PFSK-1 (cell line): ENCODE results near the gene ZFP1.

Experiments
- FOXP2 ChIP-seq: optimal IDR thresholded peaks from 2 replicates; pipeline ENCODE3; 2011; ENCODE audit warnings: borderline replicate concordance, control low read depth, inconsistent platforms; ENCODE audit not compliant: insufficient read depth; ENCODE audit errors: extremely low read length, extremely low read depth
- POLR2AphosphoS5 ChIP-seq: IDR thresholded peaks from 2 replicates; pipeline ENCODE4 v1.6.1; 2012; ENCODE audit warnings: low read depth, mild to moderate bottlenecking, control low read depth, low read length, moderate library complexity
- SIN3A ChIP-seq: IDR thresholded peaks from 2 replicates; pipeline ENCODE4 v1.6.1; 2012; ENCODE audit warnings: mild to moderate bottlenecking, low read length, moderate library complexity, borderline replicate concordance; ENCODE audit not compliant: insufficient read depth
- TAF1 ChIP-seq: IDR thresholded peaks from 2 replicates; pipeline ENCODE4 v1.6.1; 2012; ENCODE audit warnings: low read length, control low read depth, borderline replicate concordance; ENCODE audit not compliant: insufficient read depth
- TF ChIP-seq, protein P1 (sequence below), 2 experiments: IDR thresholded peaks; 2 replicates each; pipeline versions ENCODE4 v1.6.1 to v1.8.0; 2011 to 2012; ENCODE audit warnings: low read depth in 2 of 2, low read length in 2 of 2, control low read depth in 1 of 2, inconsistent platforms in 1 of 2, mild to moderate bottlenecking in 1 of 2, moderate library complexity in 1 of 2; ENCODE audit not compliant: insufficient read depth in 1 of 2

Gene ZFP1

DNA sequence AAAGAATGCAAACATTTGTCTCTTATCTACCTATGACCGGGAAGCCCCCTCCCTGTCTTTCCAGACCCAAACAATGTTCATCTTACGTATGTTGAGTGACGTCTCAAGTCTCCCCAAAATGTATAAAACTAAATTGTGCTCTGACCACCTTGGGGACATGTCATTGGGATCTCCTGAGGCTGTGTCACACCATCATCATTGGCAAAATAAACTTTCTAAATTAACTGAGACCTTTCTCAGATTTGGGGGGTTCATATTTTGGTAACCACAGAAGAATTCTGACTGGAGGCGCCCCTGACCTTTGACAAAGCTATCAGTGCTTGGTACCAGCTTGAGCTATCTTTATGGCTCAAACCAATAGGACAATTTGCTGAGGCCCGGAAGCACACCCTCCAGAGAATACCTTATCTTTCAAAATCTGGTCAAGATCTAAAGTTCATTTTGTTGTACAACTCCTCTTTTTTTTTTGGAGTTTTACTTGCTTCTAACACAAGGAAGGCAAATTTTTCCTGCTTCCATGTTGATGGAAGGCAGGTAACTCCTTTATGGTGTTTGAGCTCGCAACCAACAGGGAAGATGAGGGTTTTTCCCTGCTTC is 29.3 kb upstream of the ZFP1 start:
- TF ChIP-seq FOXP2 (no peak), POLR2AphosphoS5 (no peak), TAF1 (no peak), SIN3A (no peak)
- TF ChIP-seq, protein P1, sequence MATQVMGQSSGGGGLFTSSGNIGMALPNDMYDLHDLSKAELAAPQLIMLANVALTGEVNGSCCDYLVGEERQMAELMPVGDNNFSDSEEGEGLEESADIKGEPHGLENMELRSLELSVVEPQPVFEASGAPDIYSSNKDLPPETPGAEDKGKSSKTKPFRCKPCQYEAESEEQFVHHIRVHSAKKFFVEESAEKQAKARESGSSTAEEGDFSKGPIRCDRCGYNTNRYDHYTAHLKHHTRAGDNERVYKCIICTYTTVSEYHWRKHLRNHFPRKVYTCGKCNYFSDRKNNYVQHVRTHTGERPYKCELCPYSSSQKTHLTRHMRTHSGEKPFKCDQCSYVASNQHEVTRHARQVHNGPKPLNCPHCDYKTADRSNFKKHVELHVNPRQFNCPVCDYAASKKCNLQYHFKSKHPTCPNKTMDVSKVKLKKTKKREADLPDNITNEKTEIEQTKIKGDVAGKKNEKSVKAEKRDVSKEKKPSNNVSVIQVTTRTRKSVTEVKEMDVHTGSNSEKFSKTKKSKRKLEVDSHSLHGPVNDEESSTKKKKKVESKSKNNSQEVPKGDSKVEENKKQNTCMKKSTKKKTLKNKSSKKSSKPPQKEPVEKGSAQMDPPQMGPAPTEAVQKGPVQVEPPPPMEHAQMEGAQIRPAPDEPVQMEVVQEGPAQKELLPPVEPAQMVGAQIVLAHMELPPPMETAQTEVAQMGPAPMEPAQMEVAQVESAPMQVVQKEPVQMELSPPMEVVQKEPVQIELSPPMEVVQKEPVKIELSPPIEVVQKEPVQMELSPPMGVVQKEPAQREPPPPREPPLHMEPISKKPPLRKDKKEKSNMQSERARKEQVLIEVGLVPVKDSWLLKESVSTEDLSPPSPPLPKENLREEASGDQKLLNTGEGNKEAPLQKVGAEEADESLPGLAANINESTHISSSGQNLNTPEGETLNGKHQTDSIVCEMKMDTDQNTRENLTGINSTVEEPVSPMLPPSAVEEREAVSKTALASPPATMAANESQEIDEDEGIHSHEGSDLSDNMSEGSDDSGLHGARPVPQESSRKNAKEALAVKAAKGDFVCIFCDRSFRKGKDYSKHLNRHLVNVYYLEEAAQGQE (IDR thresholded peaks at IDR 0.05; ENCODE audit: insufficient read depth in 1 of 2, low read depth in 2 of 2, low read length in 2 of 2): no peak

DNA sequence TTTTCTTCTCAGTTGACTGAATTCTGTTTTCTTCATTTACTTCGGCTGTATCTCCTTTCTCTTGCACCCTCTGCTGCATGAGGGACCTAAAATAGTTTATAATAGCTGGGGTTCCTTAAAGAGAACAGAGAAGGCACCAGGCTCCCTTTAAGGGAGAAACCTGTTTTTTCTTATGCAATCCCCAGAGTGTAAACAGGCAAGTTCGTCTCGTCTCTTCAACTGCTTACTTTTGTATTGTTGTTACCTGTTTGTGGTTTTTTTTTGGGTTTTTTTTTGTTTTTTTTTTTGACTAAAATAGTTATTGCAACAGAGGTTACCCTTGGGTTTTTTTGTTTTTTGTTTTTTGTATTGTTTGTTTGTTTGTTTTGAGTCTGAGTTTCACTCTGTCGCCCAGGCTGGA is 28.1 kb upstream of the ZFP1 start:
- no peak for TF ChIP-seq TAF1
- TF ChIP-seq, protein P1 (IDR thresholded peaks at IDR 0.05; ENCODE audit: insufficient read depth in 1 of 2, low read depth in 2 of 2, low read length in 2 of 2): no peak

DNA sequence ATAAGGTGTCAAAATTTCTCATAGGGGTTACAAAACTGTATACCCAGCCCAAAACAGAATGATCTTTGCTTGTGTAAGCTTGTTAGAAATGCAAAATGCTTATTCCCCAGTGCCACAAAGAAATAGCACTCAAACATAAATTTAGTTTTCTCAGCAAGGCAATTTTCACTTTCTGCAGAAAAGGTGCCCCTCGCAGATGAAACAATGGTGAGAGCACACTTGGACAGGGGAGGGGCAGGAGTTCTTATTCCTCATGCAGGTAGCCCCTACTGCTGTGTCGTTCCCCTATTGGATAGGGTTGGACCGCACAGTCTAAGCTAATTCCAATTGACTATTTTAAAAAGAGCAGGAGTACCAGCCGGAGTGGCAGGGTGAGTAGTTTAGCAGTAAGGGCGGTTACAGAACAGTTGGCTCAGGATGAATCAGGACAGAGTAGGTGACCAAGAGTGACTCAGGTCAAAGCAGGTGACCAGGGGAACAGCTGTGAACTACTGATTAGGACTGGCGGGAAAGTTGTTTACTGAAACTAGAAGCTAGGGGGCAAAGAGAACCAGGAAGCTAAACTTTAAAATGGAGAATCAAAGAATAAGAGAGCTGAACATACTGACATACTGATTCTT is 26.3 kb upstream of the ZFP1 start:
- no peak for TF ChIP-seq FOXP2
- TF ChIP-seq SIN3A: no peak
- TF ChIP-seq POLR2AphosphoS5: no peak
- TF ChIP-seq TAF1: no peak
- TF ChIP-seq, protein P1 (IDR thresholded peaks at IDR 0.05; ENCODE audit: insufficient read depth in 1 of 2, low read depth in 2 of 2, low read length in 2 of 2): no peak

DNA sequence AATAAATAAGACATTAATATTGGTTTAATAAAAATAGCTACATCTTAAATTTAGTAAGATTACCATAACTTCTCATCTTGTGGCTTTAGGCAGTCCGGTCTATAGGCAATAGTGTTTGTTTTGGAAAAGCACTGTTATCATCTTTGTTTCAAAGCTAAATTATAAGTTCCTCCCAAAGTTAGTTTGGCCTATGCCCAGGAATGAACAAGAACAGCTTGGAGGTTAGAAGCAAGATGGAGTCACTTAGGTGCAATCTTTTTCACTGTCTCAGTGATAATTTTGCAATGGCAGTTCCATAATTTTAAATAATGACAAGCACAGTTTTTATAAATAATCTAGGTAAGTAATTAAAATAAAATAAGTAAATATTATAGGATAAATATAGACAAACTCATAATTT is 25.7 kb upstream of the ZFP1 start:
- TF ChIP-seq SIN3A: no peak
- TF ChIP-seq, protein P1 (IDR thresholded peaks at IDR 0.05; ENCODE audit: insufficient read depth in 1 of 2, low read depth in 2 of 2, low read length in 2 of 2): no peak
- no peak for TF ChIP-seq FOXP2
- TF ChIP-seq POLR2AphosphoS5: no peak
- no peak for TF ChIP-seq TAF1
